Measurements from ENCODE around the gene GALNT11.

The GALNT11 gene

DNA sequence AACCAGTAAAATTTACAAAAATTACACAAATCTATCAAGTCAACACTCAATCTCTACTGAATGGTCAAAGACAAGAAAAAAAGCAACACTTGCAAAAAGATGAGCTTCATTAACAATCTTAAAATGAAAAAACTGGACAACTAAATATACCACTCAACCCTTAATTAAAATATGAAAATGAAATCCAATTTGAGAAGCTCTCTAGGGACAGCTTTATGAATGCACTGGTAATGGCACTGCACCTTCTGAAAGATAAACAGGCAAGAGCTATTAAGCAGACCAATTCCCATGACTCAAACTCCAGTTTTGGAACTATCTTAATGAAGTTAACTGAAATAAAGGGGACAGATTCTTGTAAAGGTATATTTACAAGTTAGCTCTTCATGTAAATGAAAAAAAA lies 135.7 kb downstream of the GALNT11 start:
- TF ChIP-seq PAX5 (IDR thresholded peaks at IDR 0.05; ENCODE audit: insufficient read depth, low read length, severe bottlenecking): no peak
- TF ChIP-seq POLR2AphosphoS5 (IDR thresholded peaks at IDR 0.05; ENCODE audit: low read depth, low read length): no peak
- no peak for TF ChIP-seq SPI1 (IDR thresholded peaks at IDR 0.05; ENCODE audit: low read depth, low read length)
- TF ChIP-seq POLR2A (IDR thresholded peaks at IDR 0.05; ENCODE audit: low read depth, low read length): no peak
- no peak for TF ChIP-seq TAF1 (IDR thresholded peaks at IDR 0.05; ENCODE audit: low read depth, low read length)
- no peak for TF ChIP-seq POU2F2 (IDR thresholded peaks at IDR 0.05; ENCODE audit: low read depth, low read length)
- DNase-seq (ENCODE audit: insufficient read length, low spot score): no peak
- FAIRE-seq: no peak

DNA sequence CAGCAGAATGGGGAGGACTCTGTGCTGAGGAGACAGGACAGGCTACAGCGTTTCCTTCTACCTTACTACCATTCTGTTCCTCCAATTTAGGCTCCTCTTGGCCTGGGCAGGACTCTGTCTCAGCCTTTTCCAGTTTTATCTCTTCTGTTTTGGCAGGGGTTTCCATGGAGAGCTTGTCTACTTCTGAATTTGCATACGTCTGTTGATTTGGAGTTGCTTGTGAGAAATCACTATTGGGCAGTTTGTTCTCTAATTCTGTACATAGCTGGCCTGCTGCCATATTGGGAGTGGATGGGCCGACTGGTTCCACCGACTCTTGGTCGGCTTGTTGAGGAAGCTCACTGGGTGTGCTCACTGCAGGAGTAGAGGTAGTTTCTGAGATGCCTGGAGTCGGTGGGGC lies 136.8 kb downstream of the GALNT11 start:
- TF ChIP-seq SPI1 (IDR thresholded peaks at IDR 0.05; ENCODE audit: low read depth, low read length) (no peak), POLR2AphosphoS5 (IDR thresholded peaks at IDR 0.05; ENCODE audit: low read depth, low read length) (no peak), POU2F2 (IDR thresholded peaks at IDR 0.05; ENCODE audit: low read depth, low read length) (no peak), PAX5 (IDR thresholded peaks at IDR 0.05; ENCODE audit: insufficient read depth, low read length, severe bottlenecking) (no peak), TAF1 (IDR thresholded peaks at IDR 0.05; ENCODE audit: low read depth, low read length) (no peak), POLR2A (IDR thresholded peaks at IDR 0.05; ENCODE audit: low read depth, low read length) (no peak)
- FAIRE-seq (no peak), DNase-seq (ENCODE audit: insufficient read length, low spot score) (no peak)

Data from GM12891 (cell line).